ENCODE results near the gene CDH23.

Gene CDH23

GRCh38 chr10:71468363-71469094 lies 71.8 kb downstream of the CDH23 start:
- DNase-seq, result no peak

DNA sequence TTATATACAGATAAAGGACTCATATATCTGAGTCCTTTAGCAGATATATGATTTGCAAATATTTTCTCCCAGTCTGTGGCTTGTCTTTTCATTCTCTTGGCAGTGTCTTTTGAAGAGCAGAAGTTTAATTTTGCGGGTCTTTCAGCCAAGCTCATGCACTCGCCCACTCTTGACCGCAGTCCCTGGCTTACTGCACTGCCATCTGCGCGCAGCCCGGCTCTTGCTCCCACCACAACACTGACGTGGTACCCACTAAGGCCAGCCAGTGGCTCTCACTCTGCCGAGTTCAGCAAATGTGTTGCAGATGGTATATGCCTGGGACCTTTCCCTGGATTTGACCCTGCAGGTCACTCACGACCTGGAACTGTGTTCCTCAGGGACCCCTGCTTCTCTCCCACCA lies 74.3 kb downstream of the CDH23 start:
- no peak for DNase-seq

DNA sequence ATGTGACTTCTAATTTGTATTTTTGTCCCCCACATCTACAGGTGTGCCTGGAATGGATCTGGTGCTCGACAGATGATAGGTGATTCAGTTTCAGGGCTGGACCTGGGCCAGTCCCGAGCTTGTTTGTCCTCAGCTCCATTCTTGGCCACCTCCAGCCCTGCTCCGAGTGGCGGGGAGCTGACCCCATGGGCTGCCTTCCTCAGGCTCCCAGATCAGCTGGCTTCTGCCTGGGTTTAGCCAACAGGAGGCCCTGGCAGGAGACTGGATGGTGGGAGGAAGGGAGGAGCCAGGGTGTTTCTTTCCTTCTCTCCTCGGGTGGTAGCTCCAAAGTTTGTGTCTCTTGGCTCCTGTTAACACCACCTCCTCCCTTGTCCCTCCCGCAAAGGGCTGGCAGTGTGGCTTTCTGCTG lies 75.2 kb downstream of the CDH23 start:
- no peak for DNase-seq

- DNase-seq, result no peak
Observed at GRCh38 chr10:71472466-71472865, 75.7 kb downstream of the CDH23 start.

GRCh38 chr10:71472912-71473311 lies 76.2 kb downstream of the CDH23 start:
- DNase-seq, result no peak

GRCh38 chr10:71473671-71474599 lies 77.2 kb downstream of the CDH23 start:
- DNase-seq, result no peak

DNA sequence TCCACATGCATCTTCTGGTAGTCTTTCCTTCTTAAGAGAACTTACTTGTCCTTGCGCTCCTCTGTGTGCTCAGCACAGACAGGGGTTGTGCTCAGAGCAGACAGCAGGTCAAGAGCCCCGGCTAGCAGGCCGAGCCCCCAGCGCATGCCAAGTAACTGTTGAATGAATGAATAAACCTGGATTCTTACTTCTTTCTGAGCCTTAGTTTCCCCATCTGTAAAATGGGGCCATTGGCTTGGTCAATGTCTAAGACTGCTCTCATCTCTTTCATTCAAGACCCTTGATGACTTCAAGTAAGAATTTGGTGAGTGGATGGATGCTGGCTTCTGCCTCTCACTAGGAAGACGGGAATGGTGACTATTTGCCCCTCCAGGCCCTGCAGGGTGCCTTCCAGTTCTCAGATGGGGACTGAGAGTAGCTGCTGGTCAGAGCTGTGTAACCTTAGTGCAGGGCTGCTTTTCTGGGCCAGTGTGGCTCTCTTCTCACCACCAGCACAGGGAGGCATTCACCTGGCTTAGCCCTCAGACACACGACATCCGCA lies 78.1 kb downstream of the CDH23 start:
- DNase-seq, result no peak

DNA sequence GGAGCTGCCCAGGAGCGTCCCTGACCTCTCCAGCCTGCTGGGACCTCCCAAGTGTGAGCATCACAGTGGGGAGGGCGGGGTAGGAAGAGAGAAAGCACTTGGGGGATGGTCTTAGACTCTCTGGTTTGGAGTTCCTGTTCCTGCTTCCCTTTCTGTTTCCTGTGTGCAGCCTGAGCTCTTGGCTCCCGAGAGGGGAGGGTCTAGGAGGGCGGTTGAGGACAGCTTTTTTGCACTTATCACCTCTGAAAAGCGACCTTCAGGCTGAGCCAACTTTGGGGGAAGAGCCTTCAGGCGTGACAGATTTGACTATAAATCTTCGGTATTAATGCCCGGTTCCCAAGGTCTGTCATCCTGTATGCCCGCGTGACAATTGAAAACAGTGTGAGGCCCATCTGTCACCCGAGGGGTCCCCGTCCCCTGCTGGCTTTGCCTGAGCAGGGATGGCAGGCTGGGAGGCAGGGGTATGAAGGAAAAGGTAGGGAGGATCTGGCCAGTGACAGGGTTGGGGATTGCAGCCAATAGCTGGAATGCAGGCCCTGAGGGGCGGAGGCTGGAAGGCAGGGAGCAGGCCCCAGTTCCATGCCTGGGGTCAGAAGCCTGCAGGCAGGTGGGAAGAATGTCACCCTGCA lies 78.6 kb downstream of the CDH23 start:
- DNase-seq, result no peak

DNA sequence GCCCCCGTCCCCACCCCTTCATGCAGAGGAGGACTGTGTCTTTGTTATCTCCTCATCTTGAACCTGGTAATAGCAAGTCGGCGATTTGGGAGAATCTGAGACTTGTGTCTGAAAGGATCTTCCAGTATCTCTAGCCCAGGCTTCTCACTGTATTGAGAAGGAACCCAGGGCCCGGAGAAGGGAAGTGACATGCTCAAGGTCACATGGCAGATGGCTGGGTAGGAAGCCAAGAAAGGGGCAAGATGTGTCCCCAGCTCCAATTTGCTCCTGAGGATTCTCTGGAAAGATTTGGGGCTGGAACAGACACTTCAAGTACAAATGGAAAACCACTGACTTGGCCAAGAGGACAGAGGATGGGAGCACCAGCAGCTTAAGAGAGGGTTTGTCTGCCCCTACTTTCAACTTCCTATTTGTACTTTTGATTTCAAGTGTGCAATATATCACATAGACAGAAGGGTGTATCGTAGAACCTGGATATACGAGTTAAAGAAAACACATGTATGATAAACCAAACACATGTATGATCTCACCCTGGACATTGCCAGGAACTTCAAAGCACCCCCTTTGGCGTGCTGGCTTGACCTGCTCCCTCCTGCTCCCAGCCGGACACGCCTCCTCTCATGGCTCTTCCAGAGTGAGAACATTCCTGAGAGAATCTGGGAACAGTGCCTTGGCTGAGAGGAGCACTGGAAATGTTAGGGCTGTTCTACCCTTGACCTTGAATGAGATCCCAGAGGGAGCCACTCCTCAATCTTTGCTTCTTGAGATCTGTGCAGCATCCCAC lies 79.7 kb downstream of the CDH23 start:
- no peak for DNase-seq

GRCh38 chr10:71478173-71478572 lies 81.5 kb downstream of the CDH23 start:
- DNase-seq, result no peak

DNA sequence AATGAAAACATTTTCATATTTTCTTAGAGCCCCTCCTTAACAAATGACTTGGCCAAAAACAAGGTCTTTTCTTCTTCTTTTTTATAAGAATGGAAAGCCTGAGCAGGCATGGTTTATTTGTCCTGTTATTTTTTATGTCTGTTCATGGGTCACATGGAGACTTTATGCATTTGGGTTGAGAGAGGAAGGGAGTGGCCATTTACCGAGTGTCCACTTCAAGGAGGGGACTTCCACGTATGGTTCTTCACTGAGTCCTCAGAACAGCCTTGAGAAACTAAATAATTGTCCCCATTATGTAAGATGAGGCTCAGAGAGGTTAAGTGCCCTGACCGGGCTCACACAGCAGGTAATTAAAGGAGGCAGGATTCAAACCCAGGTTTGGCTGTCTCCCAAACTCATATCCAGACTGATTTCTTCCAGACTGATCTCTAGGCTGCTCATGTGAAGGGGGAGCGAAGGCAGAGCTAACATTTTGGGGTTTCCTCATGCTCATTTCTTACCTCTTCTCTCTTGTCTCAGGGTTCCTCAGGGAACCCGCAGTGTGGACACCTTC lies 82.2 kb downstream of the CDH23 start:
- no peak for DNase-seq

- no peak for DNase-seq
Observed at GRCh38 chr10:71479831-71480230, 83.1 kb downstream of the CDH23 start.

DNA sequence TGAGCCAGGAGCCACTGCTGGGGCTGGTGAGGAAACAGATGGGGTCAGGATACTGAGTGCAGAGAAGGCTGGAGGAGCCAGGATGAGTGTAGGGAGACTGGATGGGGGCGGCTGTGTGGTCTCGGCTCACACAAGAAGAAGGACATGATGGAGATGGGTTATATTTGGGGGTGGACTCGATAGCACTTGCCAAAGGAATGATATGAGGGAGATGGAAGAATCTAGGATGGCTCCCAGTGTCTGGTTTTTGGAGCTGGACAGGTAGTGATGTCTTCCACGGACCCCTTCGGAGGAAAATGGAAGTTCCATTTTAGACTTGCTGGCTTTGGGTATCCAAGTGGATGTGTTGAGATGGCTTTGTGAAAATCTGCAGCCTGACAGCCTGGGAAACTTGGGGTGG lies 83.9 kb downstream of the CDH23 start:
- no peak for DNase-seq

- no peak for DNase-seq
Observed at GRCh38 chr10:71481746-71482410, 85.2 kb downstream of the CDH23 start.

- DNase-seq, result no peak
Observed at GRCh38 chr10:71482620-71483019, 85.9 kb downstream of the CDH23 start.

DNA sequence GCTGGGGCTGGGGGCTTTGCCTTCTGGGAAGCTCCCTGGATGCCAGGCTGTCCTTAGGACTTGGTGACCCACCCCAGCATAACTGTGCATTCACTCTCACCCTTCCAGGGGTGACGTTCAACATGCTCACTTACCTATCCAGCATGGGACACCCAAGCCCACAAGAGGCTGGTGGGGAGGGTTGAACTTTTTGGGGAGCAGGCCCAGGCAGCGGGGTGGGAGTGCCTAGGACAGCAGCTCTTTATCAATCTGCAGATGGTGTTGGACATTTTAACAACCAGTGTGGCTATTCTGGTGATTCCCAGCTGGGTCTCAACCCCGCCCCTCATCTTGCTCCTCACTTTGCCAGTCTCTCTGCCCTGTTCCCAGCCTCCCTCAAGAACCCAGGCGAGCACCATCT lies 86.4 kb downstream of the CDH23 start:
- no peak for DNase-seq

- DNase-seq, result no peak
Observed at GRCh38 chr10:71483885-71484751, 87.4 kb downstream of the CDH23 start.

GRCh38 chr10:71486484-71487114 lies 89.9 kb downstream of the CDH23 start:
- peak in 1 of 2 donors; percentile 11 for DNase-seq

DNA sequence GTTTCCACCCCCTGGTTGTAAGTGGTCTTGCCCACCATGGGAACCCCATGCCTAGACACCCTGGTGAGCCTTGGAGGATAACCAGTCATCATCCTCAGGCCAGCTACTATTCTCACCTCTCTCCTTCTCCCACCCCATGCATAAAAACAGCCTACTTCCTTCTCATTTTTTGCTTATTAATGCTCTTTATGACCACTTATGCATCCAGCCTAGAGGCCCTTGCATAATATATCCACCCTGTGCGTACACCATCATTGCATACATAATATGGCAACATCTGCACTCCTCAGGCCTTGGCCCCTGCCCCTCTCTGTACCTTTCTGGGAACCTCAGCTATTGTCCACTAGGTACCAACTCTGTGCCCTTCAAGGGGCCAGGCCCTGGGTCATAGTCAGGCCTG lies 91.0 kb downstream of the CDH23 start:
- no peak for DNase-seq

- no peak for DNase-seq
Observed at GRCh38 chr10:71489077-71489476, 92.4 kb downstream of the CDH23 start.
